Bronchial epithelial cell (primary cell): ENCODE measurements around the gene CHCHD6. TPM values are rescaled to one million over a fixed set of nuclear protein-coding genes. Genes with fewer than 3 reads are reported as not detected.

ENCODE experiments used
- DNase-seq: peaks from one replicate; pipeline ENCODE4 v3.0.0-alpha.2; 2010; ENCODE audit warnings: low read depth
- FAIRE-seq: peaks from 2 replicates; lab custom pipeline; 2011; peaks lifted over from hg19 to GRCh38; lab: Jason Lieb, UNC
- H3K27me3 ChIP-seq: 2 replicates; pipeline ENCODE4 v1.5.1; 2011; ENCODE audit warnings: low read length; ENCODE audit not compliant: control insufficient read depth, insufficient read depth
- H3K36me3 ChIP-seq: 2 replicates; pipeline ENCODE4 v1.5.1; 2011; ENCODE audit warnings: low read length; ENCODE audit not compliant: control insufficient read depth, insufficient read depth
- H3K4me3 ChIP-seq: 2 replicates; pipeline ENCODE4 v1.5.1; 2011; ENCODE audit warnings: mild to moderate bottlenecking, low read depth, low read length, control low read depth
- total RNA-seq: library from RNA; depleted of rRNA; stranded (reverse); fragments of >200 nt; gene quantifications from 2 replicates; pipeline ENCODE4 v1.2.1, GENCODE V29; 2014
- TF ChIP-seq, protein P1 (sequence below): IDR thresholded peaks from 2 replicates; pipeline ENCODE4 v1.5.1; 2011; ENCODE audit warnings: mild to moderate bottlenecking, moderate library complexity, low read length, control low read depth, inconsistent platforms; ENCODE audit not compliant: insufficient read depth, severe bottlenecking

CHCHD6 gene
- total RNA-seq, 1 donor from 2014 or later, result 25.5 TPM

- FAIRE-seq, result peak; percentile 32
- TF ChIP-seq, protein P1, sequence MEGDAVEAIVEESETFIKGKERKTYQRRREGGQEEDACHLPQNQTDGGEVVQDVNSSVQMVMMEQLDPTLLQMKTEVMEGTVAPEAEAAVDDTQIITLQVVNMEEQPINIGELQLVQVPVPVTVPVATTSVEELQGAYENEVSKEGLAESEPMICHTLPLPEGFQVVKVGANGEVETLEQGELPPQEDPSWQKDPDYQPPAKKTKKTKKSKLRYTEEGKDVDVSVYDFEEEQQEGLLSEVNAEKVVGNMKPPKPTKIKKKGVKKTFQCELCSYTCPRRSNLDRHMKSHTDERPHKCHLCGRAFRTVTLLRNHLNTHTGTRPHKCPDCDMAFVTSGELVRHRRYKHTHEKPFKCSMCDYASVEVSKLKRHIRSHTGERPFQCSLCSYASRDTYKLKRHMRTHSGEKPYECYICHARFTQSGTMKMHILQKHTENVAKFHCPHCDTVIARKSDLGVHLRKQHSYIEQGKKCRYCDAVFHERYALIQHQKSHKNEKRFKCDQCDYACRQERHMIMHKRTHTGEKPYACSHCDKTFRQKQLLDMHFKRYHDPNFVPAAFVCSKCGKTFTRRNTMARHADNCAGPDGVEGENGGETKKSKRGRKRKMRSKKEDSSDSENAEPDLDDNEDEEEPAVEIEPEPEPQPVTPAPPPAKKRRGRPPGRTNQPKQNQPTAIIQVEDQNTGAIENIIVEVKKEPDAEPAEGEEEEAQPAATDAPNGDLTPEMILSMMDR, result no peak
- Histone ChIP-seq H3K36me3 (no peaks in the 10 kb centered on the region), H3K27me3 (no peaks in the 10 kb centered on the region), H3K4me3 (no peak overlapping the region)
- DNase-seq, result peak; percentile 26
Measured at GRCh38 chr3:126859415-126860246, 155.6 kb downstream of the CHCHD6 start.

DNA sequence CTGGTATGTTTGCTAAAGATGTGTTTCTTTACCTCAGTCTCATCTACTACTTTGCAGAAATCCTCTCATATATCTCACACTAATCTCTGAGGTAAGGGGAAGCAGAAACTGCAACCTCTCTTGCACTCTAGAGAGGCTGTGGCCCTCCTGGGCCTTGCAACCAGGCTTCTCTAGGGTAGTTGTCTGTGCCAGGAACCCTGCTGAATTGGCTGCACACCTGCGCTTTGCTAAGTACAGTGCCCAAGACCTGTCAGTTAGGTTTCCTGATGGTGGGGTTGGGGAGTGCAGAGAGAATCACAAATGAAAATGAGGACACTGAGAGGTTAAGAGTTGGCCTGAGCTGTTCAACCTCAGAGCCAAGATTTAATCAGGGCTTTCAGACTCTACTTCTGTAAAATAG lies 161.7 kb downstream of the CHCHD6 start:
- H3K27me3 ChIP-seq, result no peaks in the 10 kb centered on the region
- H3K4me3 ChIP-seq, result no peak overlapping the region
- TF ChIP-seq, protein P1, result no peak
- no peaks in the 10 kb centered on the region for H3K36me3 ChIP-seq
- no peak for FAIRE-seq
- no peak for DNase-seq

DNA sequence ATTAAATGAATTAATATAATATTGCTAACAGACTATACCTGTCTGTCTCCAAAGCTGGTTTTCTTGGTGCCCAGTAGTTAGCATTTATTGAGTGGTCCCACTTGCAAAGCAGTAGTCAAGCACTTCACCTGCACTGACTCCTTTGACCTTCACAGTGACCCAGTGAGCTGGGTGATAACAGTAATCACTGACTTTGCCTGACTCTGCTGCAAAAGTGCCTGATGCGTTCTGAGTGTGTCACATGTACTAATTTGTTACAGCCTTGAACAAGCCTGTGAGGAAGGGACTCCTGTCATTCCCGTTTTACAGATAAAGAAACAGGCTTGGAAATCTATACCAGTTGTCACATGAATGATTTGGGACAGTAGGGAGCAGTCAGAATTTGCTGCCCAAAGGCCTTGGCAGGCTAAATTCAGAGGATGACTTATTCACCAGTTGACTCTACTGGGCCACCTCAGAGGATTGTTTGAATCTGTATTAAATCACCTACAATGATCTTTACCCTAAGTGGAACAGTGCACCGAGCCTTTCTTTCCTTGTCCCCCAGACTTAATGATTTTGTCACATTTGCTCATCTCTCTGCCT lies 162.2 kb downstream of the CHCHD6 start:
- no peak for DNase-seq
- no peak for FAIRE-seq
- no peak overlapping the region for H3K4me3 ChIP-seq
- H3K27me3 ChIP-seq, result no peaks in the 10 kb centered on the region
- H3K36me3 ChIP-seq, result no peaks in the 10 kb centered on the region
- TF ChIP-seq, protein P1, result no peak

- peak; percentile 40 for FAIRE-seq
Measured at GRCh38 chr3:126867190-126867862, 163.3 kb downstream of the CHCHD6 start.

DNA sequence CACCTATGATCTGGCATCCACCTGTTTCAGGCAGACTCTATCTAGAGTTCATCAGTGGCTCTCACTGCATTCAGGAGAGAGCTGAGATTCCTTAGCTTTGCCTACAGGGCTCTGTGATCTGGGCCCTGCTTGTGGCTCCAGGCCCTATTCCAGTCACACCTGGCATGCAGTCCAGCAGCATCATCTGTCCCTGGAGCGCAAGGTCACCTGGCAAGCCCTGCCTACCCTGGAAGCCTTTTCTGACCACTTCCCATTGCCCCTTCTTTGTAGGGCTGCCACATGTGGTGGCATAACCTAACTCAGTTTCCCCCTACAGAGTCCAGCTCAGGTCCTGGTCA lies 163.8 kb downstream of the CHCHD6 start:
- TF ChIP-seq, protein P1, result no peak
- DNase-seq (no peak), FAIRE-seq (no peak)
- no peak overlapping the region for H3K4me3 ChIP-seq
- H3K27me3 ChIP-seq, result no peaks in the 10 kb centered on the region
- no peaks in the 10 kb centered on the region for H3K36me3 ChIP-seq

More at GRCh38 chr3:126867190-126867862, 163.3 kb downstream of the CHCHD6 start:
- TF ChIP-seq, protein P1, result no peak
- no peak overlapping the region for H3K4me3 ChIP-seq
- no peak for DNase-seq
- H3K27me3 ChIP-seq, result no peaks in the 10 kb centered on the region
- H3K36me3 ChIP-seq, result no peaks in the 10 kb centered on the region
